ENCODE measurements around the gene TP53RK. TPM values are rescaled to one million over a fixed set of nuclear protein-coding genes. Genes with fewer than 3 reads are reported as not detected.

Gene TP53RK
- polyA plus RNA-seq, 3 donors = 17.2 to 19.8 (median 18.6) TPM

DNA sequence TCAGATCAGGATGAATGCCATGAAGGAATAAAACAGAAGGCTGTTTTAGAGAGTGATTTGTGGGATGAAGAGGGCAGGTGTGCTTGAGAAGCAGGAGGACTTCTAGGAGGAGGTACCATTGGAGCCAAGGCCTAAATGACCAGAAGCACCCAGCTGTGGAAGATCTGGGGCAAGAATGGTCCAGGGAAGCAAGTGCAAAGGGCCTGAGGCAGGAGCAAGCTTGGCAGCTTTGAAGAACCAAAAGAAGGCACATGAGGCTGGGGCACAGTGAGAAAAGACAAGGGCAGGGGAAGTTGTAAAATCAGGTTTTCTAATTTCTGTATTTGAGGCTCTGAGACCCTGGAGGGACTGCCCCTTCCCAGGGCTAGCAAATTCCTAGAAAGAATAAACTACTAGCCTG lies 47.8 kb downstream of the TP53RK start:
- no peak for DNase-seq (ENCODE audit: low read depth in 3 of 3, low spot score in 2 of 3)

DNA sequence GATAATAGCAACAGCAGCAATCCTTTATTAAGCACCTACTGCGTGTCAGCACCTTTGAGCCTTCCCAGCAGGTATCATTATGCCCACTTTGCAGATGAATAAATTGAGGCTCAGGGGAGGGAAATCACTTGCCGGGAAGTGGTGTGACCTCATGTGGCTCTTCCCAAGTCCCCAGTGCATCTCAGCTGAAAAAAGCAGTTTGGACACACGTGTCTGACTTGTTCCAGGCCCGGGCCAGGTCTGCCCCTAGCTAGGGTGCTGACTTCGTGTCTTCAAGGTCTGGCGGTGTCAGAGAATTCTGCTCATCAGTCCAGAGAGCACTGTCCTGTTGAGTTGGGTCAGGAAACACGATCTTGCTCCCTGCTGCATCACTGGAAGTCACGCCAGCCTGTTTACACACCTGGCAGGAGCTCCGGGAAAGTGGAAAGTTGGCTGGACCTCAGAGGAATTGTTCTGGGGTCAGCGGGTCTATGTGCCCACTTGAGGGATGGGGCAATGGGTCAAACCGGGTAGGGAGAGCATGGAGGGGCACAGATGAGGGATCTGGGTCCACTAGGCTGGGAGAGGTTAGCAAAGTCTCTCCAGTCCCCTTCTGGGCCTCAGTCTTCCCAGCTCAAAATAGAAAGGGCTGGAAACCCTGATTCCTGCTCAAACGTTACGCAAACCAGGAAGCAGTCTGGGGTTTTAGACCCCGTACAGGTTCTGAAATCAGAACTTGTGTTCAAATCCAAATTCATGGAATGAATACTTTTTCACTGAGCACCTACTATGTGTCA lies 48.5 kb downstream of the TP53RK start:
- no peak for DNase-seq (ENCODE audit: low read depth in 3 of 3, low spot score in 2 of 3)

DNA sequence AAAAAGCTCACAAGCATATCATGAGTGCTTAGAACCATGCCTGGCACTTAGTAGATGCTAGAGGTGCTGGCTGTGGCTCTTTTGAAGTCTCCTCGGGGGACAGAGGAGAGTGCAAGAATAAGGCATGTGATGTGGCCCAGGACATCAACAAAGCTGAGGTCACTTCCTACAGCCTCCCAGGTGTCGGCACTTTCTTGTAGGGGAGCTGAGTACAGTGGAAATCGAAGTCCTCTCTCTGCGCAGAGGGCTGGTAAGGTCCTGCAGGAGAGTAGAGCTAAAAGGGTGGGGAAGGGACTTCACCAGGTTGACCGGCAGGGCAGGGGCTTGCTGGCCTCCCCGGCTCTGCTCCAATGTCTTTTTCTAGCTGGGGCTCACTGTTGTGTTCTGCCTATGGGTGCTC lies 49.2 kb downstream of the TP53RK start:
- DNase-seq (ENCODE audit: low read depth in 3 of 3, low spot score in 2 of 3) = no peak

DNA sequence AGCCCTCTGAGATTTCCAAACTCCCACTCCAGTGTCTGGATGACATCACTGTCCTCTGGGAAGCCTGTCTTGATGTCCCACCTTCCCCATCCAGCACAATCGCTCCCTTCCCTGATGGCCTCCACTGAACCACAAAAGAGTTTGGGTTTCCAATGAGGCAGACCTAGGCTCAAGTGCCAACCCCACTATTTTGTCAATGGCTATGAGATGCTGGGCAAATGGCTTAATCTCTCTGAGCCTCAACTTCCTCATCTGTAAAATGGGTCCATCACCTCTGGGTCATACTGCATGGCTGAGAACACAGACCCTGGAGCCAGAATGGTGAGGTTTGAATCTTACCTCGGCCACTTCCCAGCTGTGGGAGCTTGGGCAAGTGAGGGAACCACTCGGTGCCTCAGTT lies 49.7 kb downstream of the TP53RK start:
- no peak for DNase-seq (ENCODE audit: low read depth in 3 of 3, low spot score in 2 of 3)

DNA sequence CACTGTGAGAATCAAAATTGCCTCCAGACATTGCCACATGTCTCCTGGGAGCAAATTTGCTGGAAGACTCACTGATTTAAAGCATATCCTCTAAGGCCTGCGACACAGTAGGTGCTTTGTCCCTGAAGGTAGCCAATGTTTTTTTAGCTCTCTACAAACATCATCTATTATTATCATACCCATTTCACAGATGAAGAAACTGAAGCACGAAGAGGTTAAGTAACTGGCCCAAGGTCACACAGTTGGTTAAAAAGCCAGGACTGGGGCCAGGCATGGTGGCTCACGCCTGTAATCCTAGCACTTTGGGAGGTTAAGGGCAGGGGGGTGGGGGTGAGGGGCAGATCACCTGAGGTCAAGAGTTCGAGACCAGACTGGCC lies 50.4 kb downstream of the TP53RK start:
- no peak for DNase-seq (ENCODE audit: low read depth in 3 of 3, low spot score in 2 of 3)

DNA sequence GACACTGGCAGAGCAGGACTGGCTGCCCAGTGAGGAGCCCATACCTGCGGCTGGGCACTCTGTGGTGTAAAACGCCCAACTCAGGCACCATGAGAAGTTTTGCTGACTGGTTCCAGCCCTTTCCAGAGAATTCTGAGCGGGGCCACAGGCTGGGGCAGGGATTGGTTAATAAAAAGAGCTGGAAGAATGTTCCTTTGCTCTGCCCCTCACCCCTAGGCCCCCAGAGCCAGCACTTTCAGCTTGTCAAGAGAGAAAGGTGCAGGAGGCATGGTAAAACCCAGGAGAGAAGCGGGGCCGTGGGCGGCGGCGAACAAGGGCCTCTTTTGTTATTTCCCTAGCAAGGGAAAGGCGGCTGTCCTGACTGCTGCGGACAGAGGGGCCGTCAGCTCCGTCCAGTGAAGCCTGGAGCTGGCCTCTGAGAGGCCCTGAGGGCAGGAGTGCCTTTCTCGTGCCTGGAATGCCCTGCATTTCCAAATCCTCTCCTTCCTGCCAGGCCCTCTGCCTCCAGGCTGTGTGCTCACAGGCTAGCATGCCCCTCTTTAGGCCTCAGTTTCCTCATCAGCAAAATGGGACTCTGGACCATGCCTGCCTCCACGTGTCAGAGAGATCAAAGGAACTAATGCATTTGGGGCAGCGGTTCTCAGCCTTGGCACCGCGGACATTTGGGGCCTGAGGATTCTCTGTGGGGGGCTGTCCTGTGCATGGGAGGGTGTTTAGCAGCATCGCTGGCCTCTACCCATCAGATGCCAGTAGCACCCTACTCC lies 50.9 kb downstream of the TP53RK start:
- no peak for DNase-seq (ENCODE audit: low read depth in 3 of 3, low spot score in 2 of 3)

DNA sequence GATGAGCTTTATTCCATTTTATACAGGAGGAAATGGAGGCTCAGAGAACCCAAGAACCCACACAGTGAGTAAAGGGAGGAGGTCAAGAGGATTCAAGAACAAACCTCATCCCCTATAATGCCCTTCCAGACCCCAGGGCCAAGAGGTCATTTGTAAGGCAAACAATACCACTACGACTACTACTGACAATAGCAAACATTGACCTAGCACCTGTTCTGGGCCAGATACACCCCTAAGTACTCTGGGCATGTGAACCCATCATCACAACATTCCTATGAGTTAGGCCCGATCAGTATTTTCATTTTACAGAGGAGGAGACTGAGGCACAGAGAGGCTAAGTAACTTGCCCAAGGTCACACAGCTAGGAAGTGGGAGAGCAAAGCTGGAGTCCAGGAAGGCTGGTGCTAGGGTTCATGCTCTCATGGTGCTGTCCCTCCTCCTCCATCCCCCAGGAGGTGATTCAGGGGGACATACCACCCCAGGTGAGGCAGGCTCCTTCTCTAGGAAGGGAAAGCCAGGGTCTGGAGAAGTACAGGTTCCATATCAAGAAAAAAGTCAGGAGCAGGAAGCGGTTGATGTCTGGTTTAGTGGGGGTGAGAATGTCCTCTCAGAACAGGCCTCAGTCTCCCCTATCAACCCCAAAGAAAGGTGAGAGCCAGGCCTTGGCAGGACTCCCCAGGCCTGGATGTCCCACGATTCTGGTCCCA lies 51.7 kb downstream of the TP53RK start:
- no peak for DNase-seq (ENCODE audit: low read depth in 3 of 3, low spot score in 2 of 3)

DNA sequence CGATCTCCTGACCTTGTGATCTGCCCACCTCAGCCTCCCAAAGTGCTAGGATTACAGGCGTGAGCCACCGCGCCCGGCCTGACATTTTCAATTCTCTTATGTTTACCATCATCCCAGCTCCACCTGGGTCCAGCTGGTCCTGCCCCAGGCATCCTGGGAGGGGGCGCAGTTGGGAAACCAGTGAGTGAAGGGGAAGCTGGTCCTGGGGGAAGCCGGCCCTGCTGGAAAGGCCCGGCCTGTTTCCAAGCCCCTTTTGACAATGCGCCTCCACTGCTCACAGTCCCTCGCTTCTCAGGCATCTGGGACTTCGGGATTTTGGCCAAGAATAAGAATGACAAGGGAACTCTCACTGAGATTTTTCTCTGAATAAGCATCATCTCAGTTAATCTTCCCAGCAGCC lies 52.2 kb downstream of the TP53RK start:
- DNase-seq (ENCODE audit: low read depth in 3 of 3, low spot score in 2 of 3) = no peak

DNA sequence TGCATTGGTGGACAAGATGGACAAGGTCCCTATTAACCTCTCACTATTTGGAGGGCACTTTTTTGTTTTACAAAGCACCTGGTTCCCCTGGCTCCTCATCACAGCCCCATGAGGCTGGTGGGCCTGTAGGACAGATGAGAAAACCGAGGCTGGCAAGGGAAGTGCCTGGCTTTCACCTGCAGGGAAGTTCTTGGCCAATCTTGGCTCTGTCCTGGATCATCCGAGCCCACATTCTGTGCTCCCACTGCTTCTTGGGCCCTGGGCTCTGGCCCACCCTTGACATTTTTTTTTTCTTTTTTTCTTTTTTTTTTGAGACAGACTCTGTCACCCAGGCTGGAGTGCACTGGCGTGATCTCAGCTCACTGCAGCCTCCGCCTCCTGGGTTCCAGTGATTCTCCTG lies 52.7 kb downstream of the TP53RK start:
- DNase-seq (ENCODE audit: low read depth in 3 of 3, low spot score in 2 of 3) = no peak

DNA sequence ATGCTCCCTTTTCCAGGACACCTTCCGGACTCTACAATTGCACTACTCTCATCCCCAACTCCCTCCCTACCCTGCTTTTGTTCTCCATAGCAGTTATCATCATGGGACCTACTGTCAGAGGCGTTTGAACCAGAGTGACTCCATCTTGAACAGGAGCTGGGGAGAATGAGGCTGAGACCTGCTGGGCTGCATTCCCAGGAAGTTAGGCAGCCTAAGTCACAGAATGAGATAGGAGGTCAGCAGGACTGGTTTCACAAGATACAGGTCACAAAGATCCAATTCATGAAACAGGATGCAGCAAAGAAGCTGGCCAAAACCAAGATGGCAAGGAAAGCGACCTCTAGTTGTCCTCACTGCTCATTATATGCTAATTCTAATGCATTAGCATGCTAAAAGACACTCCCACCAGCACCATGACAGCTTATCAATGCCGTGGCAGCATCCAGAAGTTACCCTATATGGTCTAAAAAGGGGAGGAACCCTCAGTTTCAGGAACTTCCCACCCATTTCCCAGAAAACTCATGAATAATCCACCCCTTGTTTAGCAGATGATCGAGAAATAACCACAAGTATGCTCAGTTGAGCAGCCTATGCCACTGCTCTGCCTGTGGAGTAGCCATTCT lies 53.6 kb downstream of the TP53RK start:
- no peak for DNase-seq (ENCODE audit: low read depth in 3 of 3, low spot score in 2 of 3)

DNA sequence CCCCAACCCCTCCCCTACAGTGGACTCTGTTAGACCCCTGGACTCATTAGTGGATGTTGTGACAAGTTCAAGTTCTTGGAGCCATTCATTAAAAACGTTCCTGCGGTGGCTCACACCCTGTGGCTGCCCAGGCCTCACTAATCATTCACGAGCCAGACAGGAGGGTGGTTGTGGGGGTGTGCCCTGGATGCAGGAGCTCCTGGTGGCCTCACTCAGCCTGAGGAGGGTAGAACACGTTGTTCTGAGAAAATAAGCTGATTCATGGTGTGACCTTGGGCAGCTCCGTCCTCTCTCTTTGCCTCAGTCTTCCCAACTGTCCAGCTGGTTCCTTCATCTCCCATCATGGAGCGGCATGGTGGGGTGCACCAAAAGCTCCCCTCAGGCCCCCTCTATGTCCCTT lies 54.7 kb downstream of the TP53RK start:
- DNase-seq (ENCODE audit: low read depth in 3 of 3, low spot score in 2 of 3) = no peak

Other genes with a start within 250 kb of the TP53RK start
- gene ZNF334, start 175.9 kb downstream of the TP53RK start, polyA plus RNA-seq (ENCODE audit: insufficient read length in 3 of 3) = 10 to 100 TPM; 25.6 to 31.4 (median 28.4) TPM
- not detected for gene OCSTAMP, start 138.8 kb downstream of the TP53RK start, polyA plus RNA-seq (ENCODE audit: insufficient read length in 3 of 3)
- gene SLC13A3, start 38.0 kb downstream of the TP53RK start, polyA plus RNA-seq (ENCODE audit: insufficient read length in 3 of 3) = 10 to 100 TPM in 2 of 3 donors, 1 to 10 TPM in 1; 9.0 to 24.9 (median 17.6) TPM
- 10 to 100 TPM; 14.7 to 16.1 (median 15.4) TPM for gene SLC2A10, start 20.2 kb upstream of the TP53RK start, polyA plus RNA-seq (ENCODE audit: insufficient read length in 3 of 3)
- under 1 TPM; 0.49 to 0.83 (median 0.75) TPM for gene EYA2, start 205.4 kb upstream of the TP53RK start, polyA plus RNA-seq (ENCODE audit: insufficient read length in 3 of 3)